Glutamatergic neuron (in vitro differentiated cells): ENCODE data around the gene ZBTB7A. TPM values are rescaled to one million over a fixed set of nuclear protein-coding genes. Genes with fewer than 3 reads are reported as not detected.
A peak's percentile ranks its signal among the peaks of the same experiment; 100 is the strongest.

Source experiments
- DNase-seq: peaks from one replicate; pipeline ENCODE4 v3.0.0; 2022
- H3K27ac Mint-ChIP-seq: one replicate; pipeline ENCODE4 v1.8.0; 2020; ENCODE audit warnings: mild to moderate bottlenecking, mixed read lengths, inconsistent platforms; ENCODE audit not compliant: unreplicated experiment
- H3K27me3 Mint-ChIP-seq: one replicate; pipeline ENCODE4 v1.8.0; 2020; ENCODE audit warnings: mild to moderate bottlenecking, moderate library complexity, mixed read lengths, inconsistent platforms; ENCODE audit not compliant: unreplicated experiment
- H3K36me3 Mint-ChIP-seq: one replicate; pipeline ENCODE4 v1.8.0; 2020; ENCODE audit warnings: mild to moderate bottlenecking, mixed read lengths, inconsistent platforms; ENCODE audit not compliant: unreplicated experiment
- H3K4me1 Mint-ChIP-seq: one replicate; pipeline ENCODE4 v1.8.0; 2020; ENCODE audit warnings: mild to moderate bottlenecking, low read depth, mixed read lengths, inconsistent platforms; ENCODE audit not compliant: unreplicated experiment
- H3K4me3 Mint-ChIP-seq: one replicate; pipeline ENCODE4 v1.8.0; 2020; ENCODE audit warnings: mild to moderate bottlenecking, mixed read lengths, inconsistent platforms; ENCODE audit not compliant: unreplicated experiment
- H3K9me3 Mint-ChIP-seq: one replicate; pipeline ENCODE4 v1.8.0; 2020; ENCODE audit warnings: mild to moderate bottlenecking, moderate library complexity, mixed read lengths, inconsistent platforms; ENCODE audit not compliant: unreplicated experiment
- total RNA-seq: library from RNA; stranded (reverse); fragmentation: NEBNext Ultra II Directional; extraction: Animal tissue kit (Norgen Biotek cat#: 25700); gene quantifications from one replicate; pipeline ENCODE4 v1.2.1, GENCODE V29; 2021; ENCODE audit not compliant: unreplicated experiment
- TF ChIP-seq, protein P1 (sequence below): fragments of 200-600 bp; sonication (generic); IDR thresholded peaks from one replicate; pipeline ENCODE4 v1.5.0; 2021; ENCODE audit not compliant: partially characterized antibody, unreplicated experiment

The ZBTB7A gene
- total RNA-seq, 1 donor from 2014 or later = 21.8 TPM

DNA sequence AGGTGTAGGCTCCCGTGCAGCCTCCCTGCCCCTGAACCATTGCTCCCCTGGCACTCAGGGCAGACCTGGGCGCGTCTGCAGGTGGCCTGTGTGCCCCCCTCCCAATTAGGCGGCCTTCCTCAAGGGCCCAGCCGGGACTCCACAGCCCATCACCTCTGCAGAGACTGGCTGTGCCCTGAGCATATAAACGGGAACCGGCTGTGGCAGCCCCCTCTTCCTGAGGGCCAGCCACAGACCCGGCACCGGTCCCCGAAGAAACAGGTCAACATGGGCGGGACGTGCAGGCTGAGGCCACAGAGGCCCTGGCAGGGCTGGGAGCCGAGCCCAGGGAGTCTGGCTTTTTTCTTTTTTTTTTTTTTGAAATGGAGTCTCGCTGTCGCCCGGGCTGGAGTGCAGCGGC lies 47.1 kb downstream of the ZBTB7A start:
- no peak for DNase-seq
- Mint-ChIP-seq H3K9me3 (peaks cover 2% of the 10 kb centered on the region), H3K36me3 (no peaks in the 10 kb centered on the region), H3K4me1 (peaks cover 9% of the 10 kb centered on the region), H3K4me3 (no peak overlapping the region), H3K27ac (no peak overlapping the region), H3K27me3 (peaks cover 4% of the 10 kb centered on the region)
- TF ChIP-seq, protein P1, sequence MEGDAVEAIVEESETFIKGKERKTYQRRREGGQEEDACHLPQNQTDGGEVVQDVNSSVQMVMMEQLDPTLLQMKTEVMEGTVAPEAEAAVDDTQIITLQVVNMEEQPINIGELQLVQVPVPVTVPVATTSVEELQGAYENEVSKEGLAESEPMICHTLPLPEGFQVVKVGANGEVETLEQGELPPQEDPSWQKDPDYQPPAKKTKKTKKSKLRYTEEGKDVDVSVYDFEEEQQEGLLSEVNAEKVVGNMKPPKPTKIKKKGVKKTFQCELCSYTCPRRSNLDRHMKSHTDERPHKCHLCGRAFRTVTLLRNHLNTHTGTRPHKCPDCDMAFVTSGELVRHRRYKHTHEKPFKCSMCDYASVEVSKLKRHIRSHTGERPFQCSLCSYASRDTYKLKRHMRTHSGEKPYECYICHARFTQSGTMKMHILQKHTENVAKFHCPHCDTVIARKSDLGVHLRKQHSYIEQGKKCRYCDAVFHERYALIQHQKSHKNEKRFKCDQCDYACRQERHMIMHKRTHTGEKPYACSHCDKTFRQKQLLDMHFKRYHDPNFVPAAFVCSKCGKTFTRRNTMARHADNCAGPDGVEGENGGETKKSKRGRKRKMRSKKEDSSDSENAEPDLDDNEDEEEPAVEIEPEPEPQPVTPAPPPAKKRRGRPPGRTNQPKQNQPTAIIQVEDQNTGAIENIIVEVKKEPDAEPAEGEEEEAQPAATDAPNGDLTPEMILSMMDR = no peak

- H3K9me3 Mint-ChIP-seq = peaks cover 2% of the 10 kb centered on the region
- H3K4me1 Mint-ChIP-seq = peaks cover 9% of the 10 kb centered on the region
- peaks cover 4% of the 10 kb centered on the region for H3K27me3 Mint-ChIP-seq
- H3K4me3 Mint-ChIP-seq = no peak overlapping the region
- H3K27ac Mint-ChIP-seq = peak overlapping the region; percentile 33
- TF ChIP-seq, protein P1 = no peak
- DNase-seq = no peak
- H3K36me3 Mint-ChIP-seq = no peaks in the 10 kb centered on the region
These were observed 47.8 kb downstream of the ZBTB7A start for GRCh38 chr19:4018775-4019504.

DNA sequence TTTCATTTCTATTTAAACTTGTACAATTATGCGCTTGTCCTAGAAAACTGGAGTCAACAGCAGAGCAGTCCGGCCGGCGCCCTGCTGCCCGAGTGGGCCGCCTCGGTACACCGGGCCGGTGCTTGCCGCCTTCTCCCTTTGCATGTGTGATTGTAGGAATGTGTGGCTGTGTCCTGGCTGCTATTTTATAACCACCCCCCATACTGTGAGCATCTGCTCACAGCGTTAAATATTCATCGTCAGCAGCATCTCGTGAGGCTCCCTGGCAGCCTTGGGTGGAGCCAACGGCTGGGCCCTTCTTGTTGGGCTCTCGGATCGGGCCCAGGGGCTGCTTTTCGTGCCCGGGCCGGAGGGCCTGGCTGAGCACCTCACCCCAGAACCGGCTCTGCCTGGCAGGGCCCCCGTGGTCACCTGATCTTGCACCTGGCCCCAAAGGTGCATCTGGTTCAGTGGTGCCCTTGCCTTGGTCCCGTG lies 48.5 kb downstream of the ZBTB7A start:
- peak overlapping the region; percentile 55 for H3K27ac Mint-ChIP-seq

DNA sequence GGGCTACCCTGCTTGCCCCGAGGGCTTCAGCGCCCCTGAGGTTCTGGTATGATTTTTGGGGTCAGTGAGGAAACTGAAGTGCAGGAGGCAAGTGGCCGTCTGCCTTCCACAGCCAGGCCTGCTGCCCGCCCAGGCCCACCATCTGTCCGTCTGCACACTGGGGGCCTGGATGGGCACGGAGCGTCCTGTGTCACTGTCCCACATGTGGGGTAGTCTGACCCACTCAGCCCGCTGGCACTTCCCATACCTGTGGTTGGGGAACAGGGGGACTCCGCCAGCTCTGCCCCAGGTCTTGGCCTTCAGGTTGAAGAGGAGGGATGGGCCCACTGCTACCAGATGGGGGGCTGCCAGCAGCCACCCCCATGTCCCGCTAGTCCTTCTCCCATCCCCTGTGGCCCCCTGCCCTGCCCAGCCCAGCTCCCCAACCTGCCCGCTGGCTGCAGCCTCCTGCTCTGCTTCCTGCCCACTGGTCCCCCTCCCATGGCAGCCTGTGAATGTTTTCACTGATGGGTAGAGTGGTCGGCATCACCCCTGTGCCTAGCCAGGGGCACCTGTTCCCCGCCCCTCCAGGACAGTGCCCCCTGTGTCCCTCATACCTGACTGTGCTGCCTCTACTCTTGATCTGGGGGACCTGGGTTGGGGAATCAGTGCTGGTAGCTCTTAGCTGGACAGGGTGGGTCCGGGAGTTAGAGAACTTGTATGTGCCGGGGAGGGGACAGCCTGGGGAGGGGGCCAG lies 49.6 kb downstream of the ZBTB7A start:
- H3K4me1 Mint-ChIP-seq = peaks cover 9% of the 10 kb centered on the region
- H3K27me3 Mint-ChIP-seq = peaks cover 1% of the 10 kb centered on the region
- DNase-seq = no peak
- TF ChIP-seq, protein P1 = no peak
- H3K27ac Mint-ChIP-seq = peak overlapping the region; percentile 64
- peaks cover 2% of the 10 kb centered on the region for H3K9me3 Mint-ChIP-seq
- no peaks in the 10 kb centered on the region for H3K36me3 Mint-ChIP-seq
- H3K4me3 Mint-ChIP-seq = no peak overlapping the region

More for the DNA sequence above, 48.5 kb downstream of the ZBTB7A start:
- no peaks in the 10 kb centered on the region for H3K36me3 Mint-ChIP-seq
- no peak for DNase-seq
- H3K9me3 Mint-ChIP-seq = peaks cover 2% of the 10 kb centered on the region
- TF ChIP-seq, protein P1 = no peak
- H3K4me3 Mint-ChIP-seq = peak overlapping the region; percentile 20
- peaks cover 9% of the 10 kb centered on the region for H3K4me1 Mint-ChIP-seq
- H3K27me3 Mint-ChIP-seq = peaks cover 1% of the 10 kb centered on the region

DNA sequence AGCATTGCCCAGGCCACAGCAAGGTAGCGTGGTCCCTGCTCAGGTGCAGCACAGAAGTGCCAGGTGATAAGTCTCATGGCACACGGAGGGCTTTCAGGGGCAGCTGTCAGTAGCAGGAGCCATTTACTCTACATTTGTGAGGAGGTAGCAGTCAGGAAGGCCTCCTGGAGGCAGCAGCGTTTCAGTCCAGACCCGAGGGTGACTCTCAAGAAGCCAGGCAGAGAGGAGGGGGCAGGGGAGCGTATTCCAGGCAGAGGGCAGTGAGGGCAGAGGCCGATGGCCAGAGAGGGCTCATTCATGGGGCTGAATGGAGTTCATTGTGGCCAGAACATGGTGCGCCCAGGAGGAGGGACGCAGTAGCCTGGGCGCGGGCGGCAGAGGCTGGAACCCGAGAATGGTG lies 50.2 kb downstream of the ZBTB7A start:
- DNase-seq = no peak
- H3K27me3 Mint-ChIP-seq = peaks cover 1% of the 10 kb centered on the region
- peaks cover 9% of the 10 kb centered on the region for H3K4me1 Mint-ChIP-seq
- H3K9me3 Mint-ChIP-seq = peaks cover 2% of the 10 kb centered on the region
- H3K36me3 Mint-ChIP-seq = no peaks in the 10 kb centered on the region
- peak overlapping the region; percentile 55 for H3K4me3 Mint-ChIP-seq
- TF ChIP-seq, protein P1 = no peak
- H3K27ac Mint-ChIP-seq = peak overlapping the region; percentile 64
